ENCODE data around the gene CIAO3.

Gene CIAO3

DNA sequence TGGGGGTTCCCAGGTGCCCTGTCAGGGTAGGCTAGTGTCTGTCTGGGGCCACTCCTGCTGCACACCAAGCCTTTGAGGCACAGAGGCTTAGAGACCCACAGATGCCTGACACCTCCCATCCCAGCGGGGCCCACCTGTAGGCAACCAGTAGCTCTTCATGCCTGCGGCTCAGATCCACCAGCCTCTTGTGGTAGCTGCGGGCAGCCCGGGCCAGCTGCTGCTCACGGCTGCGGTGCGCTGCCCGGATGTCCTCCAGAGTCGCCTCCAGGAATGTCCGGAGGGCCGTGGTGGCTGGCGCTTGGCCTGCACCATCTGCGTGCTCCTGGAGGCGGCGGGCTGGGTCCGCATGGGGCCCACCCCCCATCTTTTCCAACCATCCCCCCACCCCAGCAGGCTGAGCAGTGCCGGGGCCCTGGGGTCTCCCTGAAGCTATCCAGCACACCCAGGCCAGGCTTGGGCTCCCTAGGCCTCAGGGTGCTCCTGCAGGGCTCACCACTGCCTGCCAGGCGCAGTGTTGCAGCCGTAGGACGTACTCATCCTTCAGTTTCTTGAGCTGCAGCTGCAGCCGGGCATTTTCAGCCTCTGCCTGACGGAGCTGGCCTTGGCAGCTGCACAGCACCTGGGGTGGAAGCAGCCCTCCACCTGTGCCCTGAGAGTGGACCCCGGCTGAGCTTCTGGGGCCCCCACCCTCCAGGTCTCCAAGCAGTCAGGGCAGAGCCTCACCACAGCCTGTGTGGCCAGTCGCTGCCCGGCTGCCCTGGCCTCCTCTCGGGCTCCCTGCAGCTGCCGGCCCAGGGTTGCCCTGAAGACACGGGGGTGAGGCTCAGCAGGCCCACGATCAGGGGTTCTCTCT is 16.4 kb downstream of the CIAO3 start:
- DNase-seq (ENCODE audit: low read depth in 4 of 4, low spot score in 1 of 4), result no peak

GRCh38 chr16:723695-724094 is 17.1 kb downstream of the CIAO3 start:
- DNase-seq (ENCODE audit: low read depth in 4 of 4, low spot score in 1 of 4), result no peak

GRCh38 chr16:722835-723633 is 17.8 kb downstream of the CIAO3 start:
- DNase-seq (ENCODE audit: low read depth in 4 of 4, low spot score in 1 of 4), result no peak

- DNase-seq (ENCODE audit: low read depth in 4 of 4, low spot score in 1 of 4), result no peak
These were observed 18.8 kb downstream of the CIAO3 start for GRCh38 chr16:721765-722540.

- DNase-seq (ENCODE audit: low read depth in 4 of 4, low spot score in 1 of 4), result peak in 3 of 4 experiments; percentile 50 to 80 (median 55)
These were observed 19.6 kb downstream of the CIAO3 start, which contains the start of gene ANTKMT for GRCh38 chr16:720990-721764. Gene ANTKMT (plus strand): TSS chr16:721146. CDS start chr16:721275, 129 bp downstream.

DNA sequence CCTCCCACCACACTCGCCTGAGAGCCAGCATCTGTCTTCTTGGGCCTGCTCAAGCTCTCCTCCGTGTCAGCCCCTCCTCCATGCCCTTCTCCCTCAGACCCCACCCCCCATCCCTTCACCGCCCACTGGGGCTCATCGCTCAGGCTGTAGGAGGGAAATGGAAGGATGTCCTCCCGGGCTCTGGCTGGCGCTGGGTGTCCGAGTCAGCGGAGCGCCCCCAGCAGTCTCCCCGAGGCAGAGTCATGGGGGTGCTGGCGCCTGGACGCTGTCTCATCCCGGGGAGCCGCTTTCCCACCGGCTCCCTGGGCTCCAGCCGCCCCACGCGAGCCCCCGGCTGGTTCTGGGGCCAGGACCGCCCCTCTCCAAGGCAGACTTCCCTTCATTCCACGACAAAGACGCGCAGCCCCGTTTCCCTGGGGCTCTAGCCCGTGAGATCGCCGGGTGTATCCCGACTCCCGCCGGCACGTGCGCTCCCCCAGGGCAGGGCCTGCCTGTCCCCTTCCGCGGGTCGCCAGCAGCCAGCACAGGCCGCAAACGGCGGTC is 20.3 kb downstream of the CIAO3 start:
- peak in 1 of 4 experiments; percentile 58 for DNase-seq (ENCODE audit: low read depth in 4 of 4, low spot score in 1 of 4)

DNA sequence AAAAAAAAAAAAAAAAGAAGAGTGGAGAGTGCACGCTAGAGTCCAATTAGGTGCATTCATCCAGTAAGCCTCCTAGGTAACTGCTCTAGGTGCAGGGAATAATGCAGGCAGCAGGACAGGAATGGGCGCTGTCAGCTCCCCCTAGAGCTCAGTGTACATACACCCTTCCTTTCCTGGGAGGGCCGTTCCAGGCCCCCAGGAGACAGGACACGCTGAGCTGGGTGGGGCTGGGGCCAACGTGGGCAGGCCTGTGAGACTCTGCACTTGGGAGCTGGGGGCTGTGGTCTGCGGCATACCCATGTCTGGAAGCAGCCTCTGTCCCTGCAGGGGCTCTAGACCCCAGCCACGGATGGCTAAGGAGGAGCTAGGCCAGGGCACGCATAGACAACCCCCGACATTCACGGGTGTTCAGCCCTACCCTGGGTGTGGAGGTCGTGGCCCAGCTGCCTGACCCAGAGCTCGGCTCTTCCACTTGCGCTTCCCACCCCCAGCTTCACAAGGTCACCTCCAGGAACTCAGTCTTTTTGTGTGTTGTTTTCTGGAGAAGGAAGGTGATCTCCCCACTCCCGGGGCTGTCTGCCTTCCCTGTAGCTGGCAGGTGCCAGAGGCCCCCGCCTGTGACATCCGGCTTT is 20.9 kb downstream of the CIAO3 start:
- DNase-seq (ENCODE audit: low read depth in 4 of 4, low spot score in 1 of 4), result no peak

- no peak for DNase-seq (ENCODE audit: low read depth in 4 of 4, low spot score in 1 of 4)
These were observed 21.9 kb downstream of the CIAO3 start for GRCh38 chr16:718922-719321.

GRCh38 chr16:718389-718788 is 22.4 kb downstream of the CIAO3 start:
- DNase-seq (ENCODE audit: low read depth in 4 of 4, low spot score in 1 of 4), result no peak

DNA sequence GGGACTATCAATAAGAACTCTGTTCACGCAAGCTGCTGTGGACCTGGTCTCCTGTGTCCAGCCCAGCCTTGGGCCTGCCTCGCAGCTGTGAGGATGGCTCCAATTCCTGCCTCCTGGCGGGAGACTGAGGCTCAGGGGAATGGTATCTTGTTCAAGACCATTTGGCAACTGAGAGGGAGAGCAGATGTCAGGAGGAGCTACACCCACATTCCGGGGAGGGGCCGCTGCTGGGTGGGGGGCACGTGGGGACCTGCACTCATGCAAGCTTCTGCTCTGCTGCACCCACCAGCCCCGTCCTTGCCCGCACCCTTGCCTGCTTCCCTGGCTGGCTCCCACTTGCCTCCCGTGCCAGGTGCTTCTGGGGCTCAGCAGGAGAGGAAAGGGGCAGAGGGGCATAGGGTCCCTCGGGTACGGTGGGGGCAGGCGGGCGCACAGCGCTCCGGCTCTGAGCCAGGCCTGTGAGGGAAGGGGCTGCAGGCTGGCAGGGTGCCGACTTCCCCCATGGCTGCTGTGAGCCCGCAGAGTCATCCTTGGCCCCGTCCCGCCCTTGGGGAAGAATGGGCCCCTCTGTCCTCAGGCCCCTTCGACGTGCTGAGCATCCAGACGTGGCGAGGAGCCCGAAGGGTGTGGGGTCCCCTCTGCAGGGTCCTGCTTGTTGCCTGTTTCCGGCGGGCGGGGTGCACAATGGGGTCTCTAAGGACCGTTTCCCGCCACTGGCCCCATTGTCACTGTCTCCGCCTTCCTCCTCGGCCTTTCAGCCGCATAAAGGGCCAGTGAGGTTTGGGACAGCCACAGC is 23.1 kb downstream of the CIAO3 start:
- no peak for DNase-seq (ENCODE audit: low read depth in 4 of 4, low spot score in 1 of 4)

DNA sequence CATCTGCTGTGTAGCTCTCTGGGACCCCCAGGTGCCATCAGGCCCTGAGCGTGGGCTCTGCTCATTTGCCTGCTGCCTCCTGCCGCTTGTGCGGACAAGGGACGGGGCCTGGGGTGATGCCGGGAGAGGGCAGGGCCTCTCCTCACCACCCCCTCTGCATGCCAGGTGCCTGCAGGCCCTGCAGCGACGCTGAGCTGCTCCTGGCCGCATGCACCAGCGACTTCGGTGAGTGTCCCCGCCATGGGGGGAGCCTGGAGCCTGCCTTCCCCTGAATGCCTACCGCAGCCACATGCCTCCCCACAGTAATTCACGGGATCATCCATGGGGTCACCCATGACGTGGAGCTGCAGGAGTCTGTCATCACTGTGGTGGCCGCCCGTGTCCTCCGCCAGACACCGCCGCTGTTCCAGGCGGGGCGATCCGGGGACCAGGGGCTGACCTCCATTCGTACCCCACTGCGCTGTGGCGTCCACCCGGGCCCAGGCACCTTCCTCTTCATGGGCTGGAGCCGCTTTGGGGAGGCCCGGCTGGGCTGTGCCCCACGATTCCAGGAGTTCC is 23.9 kb downstream of the CIAO3 start:
- DNase-seq (ENCODE audit: low read depth in 4 of 4, low spot score in 1 of 4), result no peak

DNA sequence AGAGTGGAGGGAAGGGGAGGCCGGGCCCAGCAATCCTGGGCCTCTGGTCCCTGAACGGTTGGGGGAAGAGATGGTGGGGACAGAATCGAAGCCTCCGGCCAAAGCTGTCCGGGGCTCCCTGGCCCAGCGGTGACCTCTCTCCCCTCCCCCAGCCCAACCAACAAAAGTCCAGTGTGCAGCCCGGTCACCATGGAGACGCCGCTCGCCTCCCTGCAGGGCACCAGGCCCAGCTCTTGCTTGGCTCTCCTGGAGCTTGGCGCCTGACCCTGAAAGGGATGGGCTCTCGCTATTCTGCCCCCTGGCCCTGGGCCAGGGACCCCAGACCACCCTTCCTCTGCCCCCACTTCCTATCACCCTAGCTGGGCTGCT is 24.6 kb downstream of the CIAO3 start:
- no peak for DNase-seq (ENCODE audit: low read depth in 4 of 4, low spot score in 1 of 4)

DNA sequence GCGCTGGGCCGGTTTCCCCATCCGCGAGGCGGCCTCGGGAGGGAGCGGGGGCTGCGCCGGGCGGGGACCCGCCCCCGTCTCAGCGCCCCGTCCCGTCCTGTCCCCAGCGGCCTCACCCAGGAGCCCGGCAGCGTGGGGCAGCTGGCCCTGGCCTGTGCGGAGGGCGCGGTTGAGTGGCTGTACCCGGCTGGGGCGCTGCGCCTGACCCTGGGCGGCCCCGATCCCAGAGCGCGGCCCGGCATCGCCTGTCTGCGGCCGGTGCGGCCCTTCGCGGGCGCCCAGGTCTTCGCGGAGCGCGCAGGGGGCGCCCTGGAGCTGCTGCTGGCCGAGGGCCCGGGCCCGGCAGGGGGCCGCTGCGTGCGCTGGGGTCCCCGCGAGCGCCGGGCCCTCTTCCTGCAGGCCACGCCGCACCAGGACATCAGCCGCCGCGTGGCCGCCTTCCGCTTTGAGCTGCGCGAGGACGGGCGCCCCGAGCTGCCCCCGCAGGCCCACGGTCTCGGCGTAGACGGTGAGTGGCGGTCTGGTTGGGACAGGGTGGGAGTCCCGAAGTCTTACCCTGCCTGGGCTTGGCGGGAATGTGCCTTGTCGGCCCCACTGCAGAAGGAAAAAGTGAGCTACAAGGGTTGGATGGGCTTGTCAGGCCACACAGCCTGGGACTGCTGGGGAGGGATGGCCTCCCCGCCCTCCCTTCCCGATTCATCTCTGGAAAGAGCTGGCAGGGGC is 25.2 kb downstream of the CIAO3 start:
- DNase-seq (ENCODE audit: low read depth in 4 of 4, low spot score in 1 of 4), result no peak

DNA sequence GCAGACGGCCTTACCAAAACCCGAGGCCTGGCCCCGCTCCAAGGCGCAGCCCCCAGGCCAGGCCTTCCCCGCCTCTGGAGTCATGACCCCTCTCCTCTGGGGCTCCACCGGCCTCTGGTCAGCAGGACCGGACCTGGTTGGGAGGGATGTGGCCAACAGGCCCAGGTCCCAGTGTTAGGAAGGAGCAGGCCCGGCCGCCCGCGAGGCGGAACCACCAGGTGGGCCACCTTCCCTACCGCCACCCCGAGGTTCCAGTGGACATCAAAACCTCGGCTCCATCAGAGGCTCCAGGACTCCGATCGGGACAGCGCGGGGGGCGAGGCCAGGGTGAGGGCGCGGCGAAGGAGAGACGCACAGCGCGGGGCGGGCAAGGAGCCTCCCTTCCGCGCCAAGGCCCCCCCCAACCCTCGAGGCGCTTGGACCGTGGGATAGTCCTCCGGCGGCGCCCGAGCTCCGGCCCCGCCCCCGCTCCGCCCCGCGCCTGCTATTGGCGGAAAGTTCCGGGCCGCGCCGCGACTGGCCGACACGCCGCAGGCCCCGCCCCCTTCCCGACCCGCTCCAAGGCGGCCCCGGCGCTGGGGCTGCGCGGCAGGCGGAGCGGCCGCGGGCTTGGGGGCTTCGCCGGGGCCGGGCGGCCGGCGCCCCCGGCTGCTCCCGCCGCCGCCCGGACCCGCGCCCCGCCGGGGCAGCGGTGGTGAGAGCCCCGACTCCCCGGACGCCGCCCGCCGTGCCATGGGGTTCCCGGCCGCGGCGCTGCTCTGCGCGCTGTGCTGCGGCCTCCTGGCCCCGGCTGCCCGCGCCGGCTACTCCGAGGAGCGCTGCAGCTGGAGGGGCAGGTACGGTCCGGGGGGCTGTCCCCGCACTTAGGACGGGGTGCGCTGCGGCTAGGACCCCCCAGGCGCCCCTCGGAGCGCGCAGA is 26.0 kb downstream of the CIAO3 start, which contains the start of gene METRN:
Gene METRN, plus strand, starts transcription at position 561 of the 919 bp plus-strand sequence. Its CDS starts 172 bp downstream, at position 733.
- peak; percentile 84 to 95 (median 85) for DNase-seq (ENCODE audit: low read depth in 4 of 4, low spot score in 1 of 4)

- DNase-seq (ENCODE audit: low read depth in 4 of 4, low spot score in 1 of 4), result no peak
These were observed 26.7 kb downstream of the CIAO3 start for GRCh38 chr16:714079-714478.

- DNase-seq (ENCODE audit: low read depth in 4 of 4, low spot score in 1 of 4), result peak in 1 of 4 experiments; percentile 62
These were observed 28.0 kb downstream of the CIAO3 start for GRCh38 chr16:712740-713250.

Data from stimulated activated CD4-positive, alpha-beta T cell treated with anti-CD3 and anti-CD28 coated beads, Interleukin-1b, Interleukin-23, amount 100 ng/mL, for 24 hours (primary cell).